Esophagus squamous epithelium (tissue), 4 donors: Measurements from ENCODE around the gene ESR1.

Source experiments
- POLR2A ChIP-seq, 4 donors: fragments of 450-650 bp; IDR thresholded peaks; one replicate each; pipeline ENCODE4 v1.6.1; 2017; ENCODE audit warnings: antibody characterized with exemption in 4 of 4, mild to moderate bottlenecking in 4 of 4, moderate library complexity in 3 of 4
- TF ChIP-seq, protein P1 (sequence below), 6 experiments: fragments of 450-650 bp in 4 of 6; fragments of 200-600 bp in 2 of 6; sonication (generic) in 2 of 6; IDR thresholded peaks; one replicate each; pipeline ENCODE4 v1.5.1; 2016 to 2019; ENCODE audit warnings: antibody characterized with exemption in 6 of 6, mild to moderate bottlenecking in 4 of 6, moderate library complexity in 4 of 6

DNA sequence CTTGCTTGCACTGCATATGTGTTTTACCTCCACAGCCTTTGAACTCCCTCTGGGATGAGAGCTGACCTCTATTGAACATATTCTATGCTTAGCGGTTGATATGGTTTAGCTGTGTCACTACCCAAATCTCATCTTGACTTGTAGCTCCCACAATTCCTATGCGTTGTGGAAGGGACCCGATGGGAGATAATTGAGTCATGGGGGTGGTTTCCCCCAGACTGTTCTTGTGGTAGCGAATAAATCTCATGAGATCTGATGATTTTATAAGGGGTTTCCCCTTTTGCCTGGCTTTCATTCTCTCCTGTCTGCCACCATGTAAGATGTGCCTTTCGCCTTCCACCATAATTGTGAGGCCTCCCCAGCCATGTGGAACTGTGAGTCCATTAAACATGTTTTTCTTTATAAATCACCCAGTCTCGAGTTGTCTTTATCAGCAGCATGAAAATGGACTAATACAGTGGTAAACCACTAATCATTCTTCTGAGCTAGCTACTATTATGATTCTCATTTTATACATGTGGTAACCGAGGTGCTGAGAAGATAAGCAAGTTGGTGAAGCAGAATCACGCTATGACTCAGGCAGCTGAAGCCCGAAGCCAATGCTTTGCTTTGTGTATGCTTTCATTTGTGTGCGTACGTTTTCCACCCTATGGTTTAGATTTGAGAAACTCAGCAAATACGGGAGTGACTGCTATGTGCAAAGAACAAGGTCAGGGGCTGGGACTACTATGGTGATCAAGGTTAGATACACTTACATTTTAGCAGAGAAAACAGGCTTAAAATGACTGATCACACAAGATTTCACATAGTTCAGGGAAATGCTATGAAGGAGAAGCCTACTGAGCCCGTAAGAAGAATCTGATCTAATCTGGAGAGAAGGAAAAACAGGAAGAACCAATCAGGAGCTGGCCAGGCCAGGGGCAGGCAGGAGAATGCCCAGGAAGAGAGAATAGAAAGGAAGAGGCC, 363.5 kb downstream of the ESR1 start:
- TF ChIP-seq, protein P1, sequence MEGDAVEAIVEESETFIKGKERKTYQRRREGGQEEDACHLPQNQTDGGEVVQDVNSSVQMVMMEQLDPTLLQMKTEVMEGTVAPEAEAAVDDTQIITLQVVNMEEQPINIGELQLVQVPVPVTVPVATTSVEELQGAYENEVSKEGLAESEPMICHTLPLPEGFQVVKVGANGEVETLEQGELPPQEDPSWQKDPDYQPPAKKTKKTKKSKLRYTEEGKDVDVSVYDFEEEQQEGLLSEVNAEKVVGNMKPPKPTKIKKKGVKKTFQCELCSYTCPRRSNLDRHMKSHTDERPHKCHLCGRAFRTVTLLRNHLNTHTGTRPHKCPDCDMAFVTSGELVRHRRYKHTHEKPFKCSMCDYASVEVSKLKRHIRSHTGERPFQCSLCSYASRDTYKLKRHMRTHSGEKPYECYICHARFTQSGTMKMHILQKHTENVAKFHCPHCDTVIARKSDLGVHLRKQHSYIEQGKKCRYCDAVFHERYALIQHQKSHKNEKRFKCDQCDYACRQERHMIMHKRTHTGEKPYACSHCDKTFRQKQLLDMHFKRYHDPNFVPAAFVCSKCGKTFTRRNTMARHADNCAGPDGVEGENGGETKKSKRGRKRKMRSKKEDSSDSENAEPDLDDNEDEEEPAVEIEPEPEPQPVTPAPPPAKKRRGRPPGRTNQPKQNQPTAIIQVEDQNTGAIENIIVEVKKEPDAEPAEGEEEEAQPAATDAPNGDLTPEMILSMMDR (IDR thresholded peaks at IDR 0.05): no peak
- TF ChIP-seq POLR2A (IDR thresholded peaks at IDR 0.05): no peak
